Trophoblast cell (in vitro differentiated cells and primary cell): Measurements from ENCODE around the gene TRAIP. TPM values are rescaled to one million over a fixed set of nuclear protein-coding genes. Genes with fewer than 3 reads are reported as not detected.
"Not testable (repeated sequence)": the region's sequence is repeated elsewhere in the genome, so short reads cannot be mapped to it uniquely, and the experiment has no call there.

Experiments
- DNase-seq, 2 donors: peaks; one replicate each; pipeline ENCODE4 v3.0.0-alpha.2; 2016
- H2AFZ ChIP-seq: 2 replicates; pipeline ENCODE4 v1.6.1; 2013; ENCODE audit warnings: low read length, moderate library complexity, mild to moderate bottlenecking; ENCODE audit not compliant: insufficient read depth, poor library complexity
- H2AK5ac ChIP-seq: 2 replicates; pipeline ENCODE4 v1.6.1; 2013; ENCODE audit warnings: mild to moderate bottlenecking, low read length
- H2BK120ac ChIP-seq: 2 replicates; pipeline ENCODE4 v1.6.1; 2013; ENCODE audit warnings: low read length, mild to moderate bottlenecking, moderate library complexity; ENCODE audit not compliant: insufficient read depth, poor library complexity
- H2BK12ac ChIP-seq: 2 replicates; pipeline ENCODE4 v1.6.1; 2013; ENCODE audit warnings: mild to moderate bottlenecking, low read length, moderate library complexity
- H2BK5ac ChIP-seq: 2 replicates; pipeline ENCODE4 v1.6.1; 2013; ENCODE audit warnings: low read length, low read depth, moderate library complexity, mild to moderate bottlenecking; ENCODE audit not compliant: poor library complexity
- H3K14ac ChIP-seq: 2 replicates; pipeline ENCODE4 v1.6.1; 2013; ENCODE audit warnings: mild to moderate bottlenecking, low read length
- H3K18ac ChIP-seq: 2 replicates; pipeline ENCODE4 v1.6.1; 2013; ENCODE audit warnings: mild to moderate bottlenecking, low read length
- H3K23ac ChIP-seq: 2 replicates; pipeline ENCODE4 v1.6.1; 2013; ENCODE audit warnings: low read length
- H3K27ac ChIP-seq: 2 replicates; pipeline ENCODE4 v1.5.1; 2013; ENCODE audit warnings: low read depth, mild to moderate bottlenecking, inconsistent platforms, low read length, moderate library complexity
- H3K27me3 ChIP-seq: 2 replicates; pipeline ENCODE4 v1.6.1; 2013; ENCODE audit warnings: inconsistent platforms, mild to moderate bottlenecking, low read length, moderate library complexity; ENCODE audit not compliant: insufficient read depth
- H3K36me3 ChIP-seq, 2 experiments: 1 replicate in 1 of 2; 2 replicates in 1 of 2; pipeline ENCODE4 v1.6.1; 2013; ENCODE audit warnings: low read length in 2 of 2, mild to moderate bottlenecking in 2 of 2, moderate library complexity in 1 of 2; ENCODE audit not compliant: insufficient read depth in 2 of 2, control insufficient read depth in 1 of 2
- H3K4ac ChIP-seq: 2 replicates; pipeline ENCODE4 v1.6.1; 2013; ENCODE audit warnings: low read depth, mild to moderate bottlenecking, low read length, moderate library complexity
- H3K4me1 ChIP-seq, 2 experiments: 1 replicate in 1 of 2; 2 replicates in 1 of 2; pipeline ENCODE4 v1.6.1; 2013; ENCODE audit warnings: low read length in 2 of 2, mild to moderate bottlenecking in 2 of 2, moderate library complexity in 1 of 2; ENCODE audit not compliant: insufficient read depth in 2 of 2, control insufficient read depth in 1 of 2
- H3K4me2 ChIP-seq: 2 replicates; pipeline ENCODE4 v1.6.1; 2013; ENCODE audit warnings: inconsistent platforms, mild to moderate bottlenecking, low read length, moderate library complexity
- H3K4me3 ChIP-seq: 2 replicates; pipeline ENCODE4 v1.5.1; 2013; ENCODE audit warnings: mild to moderate bottlenecking, low read depth, low read length, inconsistent platforms
- H3K79me1 ChIP-seq: one replicate; pipeline ENCODE4 v1.6.1; 2013; ENCODE audit warnings: low read length
- H3K79me2 ChIP-seq: 2 replicates; pipeline ENCODE4 v1.6.1; 2013; ENCODE audit warnings: low read length, mild to moderate bottlenecking; ENCODE audit not compliant: control insufficient read depth, insufficient read depth, poor library complexity
- H3K9ac ChIP-seq: 2 replicates; pipeline ENCODE4 v1.6.1; 2013; ENCODE audit warnings: mild to moderate bottlenecking, low read length
- H3K9me3 ChIP-seq: 2 replicates; pipeline ENCODE4 v1.6.1; 2013; ENCODE audit warnings: low read depth, mild to moderate bottlenecking, control low read depth, inconsistent platforms, low read length; ENCODE audit not compliant: insufficient read depth
- H4K12ac ChIP-seq: 2 replicates; pipeline ENCODE4 v1.6.1; 2013; ENCODE audit warnings: low read depth, mild to moderate bottlenecking, low read length, moderate library complexity
- H4K8ac ChIP-seq: 2 replicates; pipeline ENCODE4 v1.6.1; 2013; ENCODE audit warnings: low read depth, mild to moderate bottlenecking, low read length, moderate library complexity
- H4K91ac ChIP-seq: one replicate; pipeline ENCODE4 v1.6.1; 2013; ENCODE audit warnings: low read depth, mild to moderate bottlenecking, low read length, moderate library complexity
- WGBS: extraction: QIAGEN DNeasy Blood & Tissue Kit; methylation state at CpG from one replicate; pipeline ENCODE4 v1.1.7; 2013; ENCODE audit warnings: missing lambda C conversion rate; ENCODE audit not compliant: insufficient read length, insufficient coverage; ENCODE audit errors: extremely low coverage; 5-methylcytosine and 5-hydroxymethylcytosine counted together
- polyA plus RNA-seq: library from polyadenylated mRNA; stranded (reverse); fragments of 200-250 nt; gene quantifications from 2 replicates; pipeline ENCODE4 v1.2.3, GENCODE V29; 2013

The TRAIP gene, protein sequence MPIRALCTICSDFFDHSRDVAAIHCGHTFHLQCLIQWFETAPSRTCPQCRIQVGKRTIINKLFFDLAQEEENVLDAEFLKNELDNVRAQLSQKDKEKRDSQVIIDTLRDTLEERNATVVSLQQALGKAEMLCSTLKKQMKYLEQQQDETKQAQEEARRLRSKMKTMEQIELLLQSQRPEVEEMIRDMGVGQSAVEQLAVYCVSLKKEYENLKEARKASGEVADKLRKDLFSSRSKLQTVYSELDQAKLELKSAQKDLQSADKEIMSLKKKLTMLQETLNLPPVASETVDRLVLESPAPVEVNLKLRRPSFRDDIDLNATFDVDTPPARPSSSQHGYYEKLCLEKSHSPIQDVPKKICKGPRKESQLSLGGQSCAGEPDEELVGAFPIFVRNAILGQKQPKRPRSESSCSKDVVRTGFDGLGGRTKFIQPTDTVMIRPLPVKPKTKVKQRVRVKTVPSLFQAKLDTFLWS
- 11.4 and 12.4 TPM in 2 replicates for polyA plus RNA-seq

DNA sequence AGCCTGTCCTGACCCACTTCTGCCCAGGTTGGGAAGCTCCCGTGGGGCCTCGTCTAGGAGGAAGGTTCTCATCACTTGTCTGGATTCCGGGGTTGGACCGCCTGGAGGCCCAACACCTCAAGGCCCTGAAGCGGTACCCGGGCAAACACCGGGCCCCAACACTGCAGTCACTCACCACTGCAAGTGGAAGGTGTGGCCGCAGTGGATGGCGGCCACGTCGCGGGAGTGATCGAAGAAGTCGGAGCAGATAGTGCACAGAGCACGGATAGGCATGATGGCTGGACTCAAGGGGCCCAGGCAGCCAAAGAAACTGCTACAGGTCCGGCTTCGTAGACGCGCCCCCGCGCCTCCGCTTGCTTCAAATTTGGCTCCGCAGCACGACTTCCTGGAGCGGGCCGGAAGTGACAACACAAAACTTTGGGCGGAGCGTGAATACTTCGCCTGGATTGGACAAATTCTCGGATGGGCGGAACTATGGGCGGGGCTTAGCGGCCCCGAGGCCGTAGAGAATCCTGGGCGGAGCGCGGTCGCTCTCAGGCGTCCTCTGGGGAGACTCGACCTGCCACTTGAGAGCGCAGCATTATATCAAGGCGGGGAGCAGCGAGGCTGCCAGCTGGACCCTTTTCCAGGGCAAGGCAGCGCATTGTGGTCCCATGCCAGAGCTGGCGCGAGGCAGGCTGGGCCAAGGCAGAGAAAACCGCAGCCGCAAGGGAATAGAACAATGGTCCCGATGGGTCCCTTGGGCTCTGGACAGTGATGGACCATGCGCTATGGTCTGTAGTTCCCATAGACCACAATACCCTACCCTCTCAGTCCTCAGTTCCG, at the start of gene TRAIP:
Gene TRAIP, minus strand, starts transcription at position 384 of the 825 bp plus-strand sequence. Its CDS starts 111 bp downstream, at position 273.
- peak within 1 kb of the TSS; percentile 52 for H3K4ac ChIP-seq
- H4K8ac ChIP-seq, result peak within 1 kb of the TSS; percentile 94
- peaks cover 2% of the 10 kb centered on the region for H3K79me2 ChIP-seq
- peak; percentile 94 to 99 for DNase-seq
- peak within 1 kb of the TSS; percentile 92 for H2AFZ ChIP-seq
- peak within 1 kb of the TSS; percentile 75 for H4K12ac ChIP-seq
- no peak within 1 kb of the TSS for H2BK12ac ChIP-seq
- H3K9ac ChIP-seq, result peak within 1 kb of the TSS; percentile 78
- H3K36me3 ChIP-seq, result no peaks in the 10 kb centered on the region
- H3K79me1 ChIP-seq, result peaks cover 5% of the 10 kb centered on the region
- peak within 1 kb of the TSS; percentile 59 for H4K91ac ChIP-seq
- no peak within 1 kb of the TSS for H2BK120ac ChIP-seq
- no peaks in the 10 kb centered on the region for H3K9me3 ChIP-seq
- peak within 1 kb of the TSS; percentile 62 for H3K14ac ChIP-seq
- H2AK5ac ChIP-seq, result peak within 1 kb of the TSS; percentile 81
- no peaks in the 10 kb centered on the region for H3K27me3 ChIP-seq
- peaks cover 5 to 12% of the 10 kb centered on the region in 2 experiments for H3K4me1 ChIP-seq
- H3K4me3 ChIP-seq, result peak within 1 kb of the TSS; percentile 97
- no peak within 1 kb of the TSS for H3K23ac ChIP-seq
- H3K18ac ChIP-seq, result peak within 1 kb of the TSS; percentile 44
- WGBS, result no CpG with 5 or more reads among the region's 52 CpGs
- no peak within 1 kb of the TSS for H3K27ac ChIP-seq
- no peak within 1 kb of the TSS for H2BK5ac ChIP-seq
- peak within 1 kb of the TSS; percentile 92 for H3K4me2 ChIP-seq

DNA sequence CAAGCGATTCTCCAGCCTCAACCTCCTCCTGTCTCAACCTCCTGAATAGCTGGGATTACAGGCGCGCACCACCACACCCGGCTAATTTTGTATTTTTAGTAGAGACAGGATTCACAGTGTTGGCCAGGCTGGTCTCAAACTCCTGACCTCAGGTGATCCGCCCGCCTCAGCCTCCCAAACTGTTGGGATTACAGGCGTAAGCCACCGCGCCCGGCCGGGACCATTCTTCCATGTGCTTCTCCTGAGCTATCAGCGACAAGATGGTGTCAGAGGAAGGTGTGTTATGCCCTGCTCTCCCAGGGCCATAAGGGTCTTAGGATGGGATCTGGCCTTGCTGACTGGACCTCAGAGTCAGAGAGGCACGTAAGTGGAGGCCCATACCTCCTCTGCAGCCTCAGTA, 48.1 kb upstream of the TRAIP start:
- H3K4me2 ChIP-seq, H2BK5ac ChIP-seq, H3K23ac ChIP-seq, H3K79me2 ChIP-seq, DNase-seq, H3K9ac ChIP-seq, H4K91ac ChIP-seq, H3K18ac ChIP-seq, H3K27me3 ChIP-seq, H3K14ac ChIP-seq, H4K12ac ChIP-seq, H3K4me3 ChIP-seq, H3K79me1 ChIP-seq, H2AK5ac ChIP-seq, H3K36me3 ChIP-seq, H2BK120ac ChIP-seq, H3K4ac ChIP-seq, H3K27ac ChIP-seq, H3K9me3 ChIP-seq, H4K8ac ChIP-seq, H2AFZ ChIP-seq, H2BK12ac ChIP-seq: not testable (repeated sequence)
- no CpG with 5 or more reads among the region's 13 CpGs for WGBS
- peaks cover 5 to 10% of the 10 kb centered on the region in 2 experiments for H3K4me1 ChIP-seq

DNA sequence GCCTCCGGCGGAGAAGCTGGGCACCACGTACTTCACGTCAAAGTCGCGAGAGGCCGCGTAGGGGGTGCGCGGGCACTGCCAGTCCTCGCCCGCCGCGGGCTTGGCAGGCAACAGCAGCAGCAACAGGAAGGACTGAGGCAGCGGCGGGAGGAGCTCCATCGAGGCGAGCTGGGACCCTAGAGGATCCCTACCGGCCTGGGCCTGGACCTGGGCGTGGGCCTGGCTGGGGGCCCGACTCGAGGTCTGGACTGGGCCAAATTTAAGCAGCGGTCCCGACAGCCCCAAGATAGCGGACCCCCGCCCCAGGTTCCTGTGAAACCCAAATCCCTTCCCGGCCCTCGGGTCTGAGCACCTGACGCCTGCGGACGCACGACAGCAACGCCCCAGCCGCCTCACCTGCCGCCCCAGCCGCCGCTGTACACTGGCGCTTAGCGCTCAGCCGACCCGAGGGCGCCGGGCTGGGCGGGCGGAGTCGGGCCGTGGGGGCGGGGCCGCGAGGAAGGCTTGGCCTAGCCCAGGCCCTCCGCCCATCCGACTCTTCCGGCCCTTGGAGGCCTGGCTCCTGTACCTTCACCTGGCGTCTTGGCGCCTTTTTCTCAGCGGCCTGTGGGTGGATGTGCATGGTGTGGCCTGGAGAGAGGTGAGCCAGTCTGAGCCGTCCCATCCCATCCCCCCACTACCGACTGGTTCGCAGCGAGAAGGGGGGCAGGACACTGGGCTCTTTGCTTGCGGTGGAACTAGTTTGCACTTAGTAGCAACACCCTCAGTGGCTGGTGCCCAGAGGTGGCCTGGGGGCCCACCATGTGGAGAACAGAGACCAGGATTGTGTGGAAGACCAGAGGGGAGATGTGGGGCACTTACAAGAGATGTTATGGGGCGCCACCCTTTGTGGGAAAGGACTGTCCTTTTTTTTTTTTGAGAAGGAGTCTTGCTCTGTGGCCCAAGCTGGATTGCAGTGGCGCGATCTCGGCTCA, 47.4 kb upstream of the TRAIP start, which contains the start of gene MST1R:
Gene MST1R, minus strand, starts transcription at position 423 of the 974 bp plus-strand sequence. Its CDS starts 264 bp downstream, at position 159.
- peak within 1 kb of the TSS; percentile 15 for H4K8ac ChIP-seq
- H3K4me2 ChIP-seq, result peak within 1 kb of the TSS; percentile 51
- peaks cover 2% of the 10 kb centered on the region for H3K9me3 ChIP-seq
- H2AK5ac ChIP-seq, result no peak within 1 kb of the TSS
- H3K23ac ChIP-seq, result no peak within 1 kb of the TSS
- H2AFZ ChIP-seq, result no peak within 1 kb of the TSS
- H3K9ac ChIP-seq, result no peak within 1 kb of the TSS
- H3K4me1 ChIP-seq, result peaks cover 5 to 10% of the 10 kb centered on the region in 2 experiments
- DNase-seq, result peak; percentile 74 to 85
- no CpG with 5 or more reads among the region's 65 CpGs for WGBS
- H3K27me3 ChIP-seq, result no peaks in the 10 kb centered on the region
- H3K79me2 ChIP-seq, result no peaks in the 10 kb centered on the region
- H3K36me3 ChIP-seq, result peaks cover 0 to 2% of the 10 kb centered on the region in 2 experiments
- H4K91ac ChIP-seq, result no peak within 1 kb of the TSS
- H3K14ac ChIP-seq, result no peak within 1 kb of the TSS
- no peak within 1 kb of the TSS for H2BK120ac ChIP-seq
- H3K4ac ChIP-seq, result no peak within 1 kb of the TSS
- peak within 1 kb of the TSS; percentile 38 for H2BK12ac ChIP-seq
- no peak within 1 kb of the TSS for H3K18ac ChIP-seq
- no peak within 1 kb of the TSS for H2BK5ac ChIP-seq
- no peak within 1 kb of the TSS for H4K12ac ChIP-seq
- no peak within 1 kb of the TSS for H3K4me3 ChIP-seq
- H3K79me1 ChIP-seq, result no peaks in the 10 kb centered on the region
- H3K27ac ChIP-seq, result no peak within 1 kb of the TSS
